ENCODE data around the gene EYA2.

The EYA2 gene

GRCh38 chr20:47040506-47041125, 146.0 kb downstream of the EYA2 start:
- FAIRE-seq = no peak

- FAIRE-seq = no peak
Measured at GRCh38 chr20:47041396-47041899, 146.8 kb downstream of the EYA2 start.

- no peak for FAIRE-seq
Measured at GRCh38 chr20:47042464-47042863, 147.8 kb downstream of the EYA2 start.

- FAIRE-seq = no peak
Measured at GRCh38 chr20:47043086-47043485, 148.4 kb downstream of the EYA2 start.

- no peak for FAIRE-seq
Measured at GRCh38 chr20:47044938-47045337, 150.3 kb downstream of the EYA2 start.

GRCh38 chr20:47048054-47048453, 153.4 kb downstream of the EYA2 start:
- FAIRE-seq = no peak

GRCh38 chr20:47049771-47050170, 155.1 kb downstream of the EYA2 start:
- no peak for FAIRE-seq

GRCh38 chr20:47050996-47051395, 156.4 kb downstream of the EYA2 start:
- no peak for FAIRE-seq

- peak; percentile 53 for FAIRE-seq
Measured at GRCh38 chr20:47051936-47052526, 157.4 kb downstream of the EYA2 start.

- no peak for FAIRE-seq
Measured at GRCh38 chr20:47054506-47054905, 159.9 kb downstream of the EYA2 start.

- FAIRE-seq = no peak
Measured at GRCh38 chr20:47054945-47055344, 160.3 kb downstream of the EYA2 start.

- peak; percentile 26 for FAIRE-seq
Measured at GRCh38 chr20:47055699-47056369, 161.2 kb downstream of the EYA2 start.

GRCh38 chr20:47057661-47058060, 163.0 kb downstream of the EYA2 start:
- FAIRE-seq = no peak

GRCh38 chr20:47058236-47058635, 163.6 kb downstream of the EYA2 start:
- no peak for FAIRE-seq

- FAIRE-seq = no peak
Measured at GRCh38 chr20:47059536-47059935, 164.9 kb downstream of the EYA2 start.

GRCh38 chr20:47061549-47061948, 166.9 kb downstream of the EYA2 start:
- no peak for FAIRE-seq

GRCh38 chr20:47062226-47062890, 167.7 kb downstream of the EYA2 start:
- no peak for FAIRE-seq

- no peak for FAIRE-seq
Measured at GRCh38 chr20:47063407-47063806, 168.8 kb downstream of the EYA2 start.

- no peak for FAIRE-seq
Measured at GRCh38 chr20:47063808-47064207, 169.2 kb downstream of the EYA2 start.

- FAIRE-seq = no peak
Measured at GRCh38 chr20:47066484-47067270, 172.0 kb downstream of the EYA2 start.

GRCh38 chr20:47067776-47068175, 173.1 kb downstream of the EYA2 start:
- FAIRE-seq = no peak

- FAIRE-seq = no peak
Measured at GRCh38 chr20:47070176-47070575, 175.5 kb downstream of the EYA2 start.
